HG02970 (cell line): ENCODE data around the gene CCNI2.

Experiments
- ATAC-seq: cut with Tn5 transposase; IDR thresholded peaks from one replicate; pipeline ENCODE4 v1.9.1; 2021; ENCODE audit warnings: mild to moderate bottlenecking, moderate library complexity, moderate number of reproducible peaks; ENCODE audit not compliant: unreplicated experiment, low FRiP score

The CCNI2 gene

GRCh38 chr5:132764051-132764450 is 16.8 kb downstream of the CCNI2 start:
- ATAC-seq: no peak

- ATAC-seq: no peak
These were observed 17.5 kb downstream of the CCNI2 start for GRCh38 chr5:132764671-132765238.

GRCh38 chr5:132765311-132766019 is 18.2 kb downstream of the CCNI2 start:
- no peak for ATAC-seq

GRCh38 chr5:132766020-132766805 is 19.0 kb downstream of the CCNI2 start:
- ATAC-seq: no peak

GRCh38 chr5:132766806-132767055 is 19.5 kb downstream of the CCNI2 start:
- no peak for ATAC-seq

GRCh38 chr5:132767150-132767549 is 19.9 kb downstream of the CCNI2 start:
- ATAC-seq: no peak

GRCh38 chr5:132768485-132768868 is 21.3 kb downstream of the CCNI2 start:
- ATAC-seq: no peak

- no peak for ATAC-seq
These were observed 23.4 kb downstream of the CCNI2 start for GRCh38 chr5:132770476-132771159.

- no peak for ATAC-seq
These were observed 24.3 kb downstream of the CCNI2 start for GRCh38 chr5:132771503-132771998.

GRCh38 chr5:132772291-132773070 is 25.3 kb downstream of the CCNI2 start:
- no peak for ATAC-seq

GRCh38 chr5:132773114-132773513 is 25.9 kb downstream of the CCNI2 start:
- ATAC-seq: no peak

- ATAC-seq: no peak
These were observed 26.6 kb downstream of the CCNI2 start for GRCh38 chr5:132773601-132774355.

- ATAC-seq: no peak
These were observed 27.2 kb downstream of the CCNI2 start for GRCh38 chr5:132774406-132774805.

- ATAC-seq: no peak
These were observed 27.7 kb downstream of the CCNI2 start for GRCh38 chr5:132774896-132775295.

GRCh38 chr5:132775476-132775961 is 28.3 kb downstream of the CCNI2 start:
- ATAC-seq: no peak

GRCh38 chr5:132776131-132776937 is 29.1 kb downstream of the CCNI2 start:
- ATAC-seq: no peak

- ATAC-seq: no peak
These were observed 29.6 kb downstream of the CCNI2 start for GRCh38 chr5:132776938-132777208.

- no peak for ATAC-seq
These were observed 30.2 kb downstream of the CCNI2 start, which contains the start of gene SEPTIN8 for GRCh38 chr5:132777209-132778069. TSS of gene SEPTIN8 (minus strand) at chr5:132777239. CDS start at chr5:132777137, 102 bp downstream.
